HCT116 (cell line): Measurements from ENCODE around the gene RHCG. TPM values are rescaled to one million over a fixed set of nuclear protein-coding genes. Genes with fewer than 3 reads are reported as not detected.

Source experiments
- ATAC-seq: fragments of 200-7000 bp; cut with Tn5 transposase; 2 replicates; pipeline ENCODE4 v1.9.1; 2020; ENCODE audit warnings: mild to moderate bottlenecking, moderate library complexity
- BruUV-seq: library from RNA; stranded (reverse); fragments of 400-500 nt; replicated peaks from 2 replicates; lab custom pipeline; 2021; lab: Mats Ljungman, UMichigan
- CTCF ChIA-PET: fragments of 300-600 bp; sonication (Branson Sonifier 250); formaldehyde crosslinking; loops from one replicate; lab custom pipeline; 2021; ENCODE audit warnings: antibody characterized with exemption; lab: Charles Lee
- POLR2A ChIA-PET: fragments of 300-600, 350-600 bp; sonication (Branson Sonifier 250); formaldehyde crosslinking; loops from one replicate; lab custom pipeline; 2021; ENCODE audit warnings: antibody characterized with exemption; lab: Charles Lee
- RAD21 ChIA-PET, 2 experiments: fragments of 300-600 bp; sonication (Branson Sonifier 250); formaldehyde crosslinking; loops; one replicate each; lab custom pipeline; 2023; ENCODE audit warnings: low total read pairs in 2 of 2; ENCODE audit not compliant: uncharacterized antibody in 2 of 2, unreplicated experiment in 2 of 2, low non-redundant PET in 1 of 2; lab: Charles Lee
- DNase-seq: peaks from one replicate; pipeline ENCODE4 v3.0.0-alpha.2; 2010; ENCODE audit warnings: low read depth, low spot score
- H2AFZ ChIP-seq: fragments of 200-600 bp; shearing (Covaris generic), sonication (generic); 2 replicates; pipeline ENCODE4 v1.6.1; 2017; ENCODE audit warnings: low read depth, mixed run types, mixed read lengths, antibody characterized with exemption, low read length; ENCODE audit not compliant: poor library complexity, severe bottlenecking
- H3K27ac ChIP-seq: 2 replicates; pipeline ENCODE4 v1.5.1; 2012; ENCODE audit warnings: low read depth, low read length
- H3K27me3 ChIP-seq: fragments of 200-600 bp; sonication (generic); 2 replicates; pipeline ENCODE4 v1.6.1; 2016; ENCODE audit warnings: mixed run types, low read length, mixed read lengths; ENCODE audit not compliant: insufficient read depth
- H3K36me3 ChIP-seq, 2 experiments: fragments of 200-500 bp in 1 of 2; fragments of 200-600 bp in 1 of 2; sonication (Bioruptor generic) in 1 of 2; sonication (generic) in 1 of 2; 2 replicates each; pipeline versions ENCODE4 v1.5.1 to v1.6.1; 2014 to 2016; ENCODE audit warnings: low read length in 2 of 2, inconsistent platforms in 1 of 2, mixed read lengths in 1 of 2, mixed run types in 1 of 2; ENCODE audit not compliant: insufficient read depth in 2 of 2, control insufficient read depth in 1 of 2
- H3K4me1 ChIP-seq, 2 experiments: fragments of 200-600 bp in 1 of 2; sonication (generic) in 1 of 2; 2 replicates each; pipeline versions ENCODE4 v1.5.1 to v1.6.1; 2012 to 2017; ENCODE audit warnings: low read length in 2 of 2, inconsistent platforms in 1 of 2, mild to moderate bottlenecking in 1 of 2, mixed read lengths in 1 of 2, mixed run types in 1 of 2, moderate library complexity in 1 of 2; ENCODE audit not compliant: insufficient read depth in 2 of 2, control insufficient read depth in 1 of 2
- H3K4me2 ChIP-seq: fragments of 200-600 bp; sonication (generic); 2 replicates; pipeline ENCODE4 v1.6.1; 2017; ENCODE audit warnings: mixed run types, low read length, mixed read lengths
- H3K4me3 ChIP-seq, 2 experiments: fragments of 200-600 bp in 1 of 2; sonication (generic) in 1 of 2; replicated peaks in 1 of 2; 2 replicates each; pipeline ENCODE4 v1.5.1; 2011 to 2016; ENCODE audit warnings: low read length in 2 of 2, control low read depth in 1 of 2, low read depth in 1 of 2, mild to moderate bottlenecking in 1 of 2, mixed read lengths in 1 of 2, mixed run types in 1 of 2
- H3K79me2 ChIP-seq: fragments of 200-600 bp; sonication (generic); 2 replicates; pipeline ENCODE4 v1.6.1; 2017; ENCODE audit warnings: mild to moderate bottlenecking, mixed run types, low read length, moderate library complexity, mixed read lengths; ENCODE audit not compliant: insufficient read depth
- H3K9ac ChIP-seq: fragments of 200-600 bp; sonication (generic); 2 replicates; pipeline ENCODE4 v1.6.1; 2016; ENCODE audit warnings: low read length, mixed read lengths
- H3K9me2 ChIP-seq: fragments of 200-600 bp; sonication (generic), shearing (Covaris generic); 2 replicates; pipeline ENCODE4 v1.6.1; 2017; ENCODE audit warnings: mixed run types, mild to moderate bottlenecking, moderate library complexity; ENCODE audit not compliant: insufficient read depth
- H3K9me3 ChIP-seq, 2 experiments: fragments of 200-500 bp in 1 of 2; fragments of 200-600 bp in 1 of 2; sonication (Bioruptor generic) in 1 of 2; sonication (generic) in 1 of 2; 2 replicates each; pipeline ENCODE4 v1.6.1; 2014 to 2017; ENCODE audit warnings: low read length in 2 of 2, mixed read lengths in 2 of 2, inconsistent platforms in 1 of 2, low read depth in 1 of 2, mild to moderate bottlenecking in 1 of 2, mixed run types in 1 of 2, moderate library complexity in 1 of 2; ENCODE audit not compliant: control insufficient read depth in 1 of 2, insufficient read depth in 1 of 2
- H4K20me1 ChIP-seq: fragments of 200-600 bp; sonication (generic), shearing (Covaris generic); 2 replicates; pipeline ENCODE4 v1.6.1; 2017; ENCODE audit warnings: mixed run types, mild to moderate bottlenecking, moderate library complexity; ENCODE audit not compliant: insufficient read depth
- CBX3 ChIP-seq: IDR thresholded peaks from 2 replicates; pipeline ENCODE4 v1.6.1; 2012; ENCODE audit warnings: low read depth
- CTCF ChIP-seq, 3 experiments: fragments of 200-600 bp in 1 of 3; sonication (generic) in 1 of 3; IDR thresholded peaks in 2 of 3; conservative IDR thresholded peaks in 1 of 3; 2 replicates each; pipeline ENCODE4 v1.5.1; 2012 to 2017; ENCODE audit warnings: low read depth in 2 of 3, low read length in 2 of 3, antibody characterized with exemption in 1 of 3, borderline replicate concordance in 1 of 3, control low read depth in 1 of 3, mild to moderate bottlenecking in 1 of 3, mixed read lengths in 1 of 3, mixed run types in 1 of 3, moderate library complexity in 1 of 3; ENCODE audit not compliant: insufficient read depth in 1 of 3
- ELF1 ChIP-seq: IDR thresholded peaks from 2 replicates; pipeline ENCODE4 v1.6.1; 2012; ENCODE audit warnings: low read depth, borderline replicate concordance
- EZH2 ChIP-seq: fragments of 200-600 bp; sonication (generic); IDR thresholded peaks from 2 replicates; pipeline ENCODE4 v1.6.1; 2017; ENCODE audit warnings: antibody characterized with exemption, mixed run types
- EZH2phosphoT487 ChIP-seq: fragments of 200-600 bp; IDR thresholded peaks from 2 replicates; pipeline ENCODE4 v1.6.1; 2018; ENCODE audit warnings: antibody characterized with exemption, borderline replicate concordance
- FOSL1 ChIP-seq: IDR thresholded peaks from 2 replicates; pipeline ENCODE4 v1.6.1; 2012; ENCODE audit warnings: low read depth
- POLR2A ChIP-seq: IDR thresholded peaks from 2 replicates; pipeline ENCODE4 v1.7.0; 2011; ENCODE audit warnings: borderline replicate concordance; ENCODE audit not compliant: insufficient read depth, insufficient read length; ENCODE audit errors: extremely low read depth
- RAD21 ChIP-seq: IDR thresholded peaks from 2 replicates; pipeline ENCODE4 v1.6.1; 2012; ENCODE audit warnings: low read depth, mild to moderate bottlenecking
- SIN3A ChIP-seq: IDR thresholded peaks from 2 replicates; pipeline ENCODE4 v1.6.1; 2012; ENCODE audit warnings: low read depth
- SRF ChIP-seq: IDR thresholded peaks from 2 replicates; pipeline ENCODE4 v1.6.1; 2012; ENCODE audit warnings: low read depth
- TCF7L2 ChIP-seq: IDR thresholded peaks from 2 replicates; pipeline ENCODE4 v1.7.0; 2011; ENCODE audit warnings: borderline replicate concordance, inconsistent platforms; ENCODE audit not compliant: insufficient read depth, insufficient read length; ENCODE audit errors: extremely low read depth
- YY1 ChIP-seq: IDR thresholded peaks from 2 replicates; pipeline ENCODE4 v1.6.1; 2011; ENCODE audit warnings: low read length, low read depth, moderate library complexity, mild to moderate bottlenecking; ENCODE audit not compliant: insufficient replicate concordance; ENCODE audit errors: extremely low read depth
- ZBTB33 ChIP-seq: IDR thresholded peaks from 2 replicates; pipeline ENCODE4 v1.6.1; 2011; ENCODE audit warnings: mild to moderate bottlenecking, low read length, moderate library complexity; ENCODE audit not compliant: insufficient replicate concordance; ENCODE audit errors: extremely low read depth
- ZNF274 ChIP-seq: fragments of 200-500 bp; sonication (Bioruptor generic); IDR thresholded peaks from 2 replicates; pipeline ENCODE4 v1.6.1; 2014; ENCODE audit warnings: mild to moderate bottlenecking, low read depth, low read length, inconsistent platforms
- intact Hi-C: fragments of 100-400 bp; cut with micrococcal nuclease; formaldehyde crosslinking; loops from 2 replicates; pipeline ENCODE4 v1.10.0; 2022
- total RNA-seq: library from RNA; stranded (reverse); gene quantifications from one replicate; pipeline ENCODE4 v1.2.1, GENCODE V29; 2021; ENCODE audit not compliant: unreplicated experiment

Gene RHCG
- total RNA-seq, 1 experiment from 2014 or later: not detected

GRCh38 chr15:89436560-89437311 lies 59.6 kb downstream of the RHCG start:
- TF ChIP-seq RAD21 (no peak), CTCF (IDR thresholded peaks at IDR 0.05 in 2 of 3, conservative IDR thresholded peaks at IDR 0.05 in 1 of 3; ENCODE audit: borderline replicate concordance in 1 of 3, insufficient read depth in 1 of 3, low read depth in 2 of 3, low read length in 2 of 3) (peak in 1 of 3 experiments; percentile 15; a peak in 1 of 6 replicates), YY1 (no peak), EZH2 (no peak), POLR2A (no peak)
- H3K27me3 ChIP-seq: no peaks in the 10 kb centered on the region
- no peak overlapping the region for H2AFZ ChIP-seq

GRCh38 chr15:89435362-89435761 lies 61.0 kb downstream of the RHCG start:
- Histone ChIP-seq H3K27me3 (no peaks in the 10 kb centered on the region), H3K4me2 (no peak overlapping the region), H3K36me3 (no peaks in the 10 kb centered on the region), H3K9me3 (no peaks in the 10 kb centered on the region), H3K27ac (no peak overlapping the region), H3K4me1 (peaks cover 0 to 16% of the 10 kb centered on the region in 2 experiments; a peak in 2 of 4 replicates), H2AFZ (no peak overlapping the region), H3K9me2 (no peaks in the 10 kb centered on the region), H4K20me1 (no peaks in the 10 kb centered on the region), H3K9ac (no peak overlapping the region), H3K4me3 (no peak overlapping the region), H3K79me2 (no peaks in the 10 kb centered on the region)
- RAD21 ChIA-PET: no interaction called here
- intact Hi-C loops: no loop called here
- DNase-seq (no peak), ATAC-seq (no peak)
- BruUV-seq: no TSS peak
- TF ChIP-seq TCF7L2: no peak
- no peak for TF ChIP-seq SRF
- TF ChIP-seq ZBTB33: no peak
- TF ChIP-seq ELF1: no peak
- no peak for TF ChIP-seq FOSL1
- TF ChIP-seq EZH2phosphoT487: no peak
- no peak for TF ChIP-seq SIN3A
- no peak for TF ChIP-seq YY1
- no peak for TF ChIP-seq ZNF274
- no peak for TF ChIP-seq CBX3
- POLR2A ChIA-PET: interaction anchor here (0.6 kb wide), 1 partner anchor 49 kb away, joined by 3 read pairs; no protein-coding TSS in a partner anchor
- CTCF ChIA-PET: interaction anchor here (1.1 kb wide), 1 partner anchor 9 kb away, joined by 3 read pairs; no protein-coding TSS in a partner anchor

More at GRCh38 chr15:89436560-89437311, 59.6 kb downstream of the RHCG start:
- BruUV-seq: no TSS peak
- RAD21 ChIA-PET: no interaction called here
- intact Hi-C loops: no loop called here
- no peaks in the 10 kb centered on the region for H4K20me1 ChIP-seq
- CTCF ChIA-PET: no interaction called here
- H3K9me3 ChIP-seq: no peaks in the 10 kb centered on the region
- H3K79me2 ChIP-seq: no peaks in the 10 kb centered on the region
- no peak overlapping the region for H3K4me3 ChIP-seq
- no peaks in the 10 kb centered on the region for H3K36me3 ChIP-seq
- ATAC-seq (peak; percentile 56), DNase-seq (no peak)
- H3K27ac ChIP-seq: no peak overlapping the region
- H3K4me2 ChIP-seq: peak overlapping the region; percentile 33; the same call in 1 of the 2 replicates
- peaks cover 2 to 15% of the 10 kb centered on the region in 2 experiments; a peak in 3 of 4 replicates for H3K4me1 ChIP-seq
- H3K9me2 ChIP-seq: no peaks in the 10 kb centered on the region
- POLR2A ChIA-PET: no interaction called here
- H3K9ac ChIP-seq: no peak overlapping the region
